Lower leg skin (tissue), 3 donors: ENCODE results near the gene ZNF436.

Source experiments
- CTCF ChIP-seq, 3 donors: fragments of 450-650 bp; IDR thresholded peaks; one replicate each; pipeline ENCODE4 v1.5.1; 2016; ENCODE audit warnings: antibody characterized with exemption in 3 of 3, mild to moderate bottlenecking in 3 of 3, moderate library complexity in 2 of 3
- POLR2A ChIP-seq, 2 donors: fragments of 450-650 bp; IDR thresholded peaks; one replicate each; pipeline ENCODE4 v1.6.1; 2016 to 2017; ENCODE audit warnings: antibody characterized with exemption in 2 of 2, mild to moderate bottlenecking in 1 of 2, moderate library complexity in 1 of 2

DNA sequence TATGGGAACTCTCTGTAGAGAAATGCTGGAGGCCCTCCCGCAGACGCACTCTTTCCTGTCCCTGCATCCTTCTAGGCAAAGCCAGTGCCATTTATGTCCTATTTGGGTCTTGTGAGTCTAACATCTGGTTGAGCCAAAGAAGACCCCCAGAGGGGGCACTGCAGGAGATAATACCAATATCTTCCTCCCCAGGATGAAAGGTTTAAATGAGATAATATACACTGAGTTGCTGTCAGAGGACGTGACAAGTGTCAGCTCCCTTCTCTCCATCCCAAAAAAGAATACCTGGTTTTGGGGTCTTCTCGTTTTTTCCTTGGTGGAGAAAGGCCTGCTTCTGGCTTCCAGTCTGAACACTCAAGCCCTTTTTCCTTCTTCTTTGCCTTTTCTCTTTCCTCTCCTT, 47.3 kb upstream of the ZNF436 start:
- TF ChIP-seq POLR2A (IDR thresholded peaks at IDR 0.05) = no peak
- no peak for TF ChIP-seq CTCF (IDR thresholded peaks at IDR 0.05)
